HL-60 (cell line): ENCODE measurements around the gene LSAMP.

Experiments used
- DNase-seq, 2 experiments: peaks; one replicate each; pipeline ENCODE4 v3.0.0-alpha.2; 2010 to 2020; ENCODE audit warnings: low read depth in 1 of 2, low spot score in 1 of 2
- H3K27ac ChIP-seq: fragments of 250-450 bp; sonication (Bioruptor Pico); replicated peaks from 2 replicates; pipeline ENCODE4 v1.5.1; 2020; ENCODE audit warnings: mild to moderate bottlenecking, moderate library complexity
- H3K27me3 ChIP-seq: fragments of 250-450 bp; sonication (Bioruptor Pico); 2 replicates; pipeline ENCODE4 v1.5.1; 2021; ENCODE audit warnings: mild to moderate bottlenecking, moderate library complexity; ENCODE audit not compliant: insufficient read depth, poor library complexity, severe bottlenecking
- H3K4me3 ChIP-seq: replicated peaks from 2 replicates; pipeline ENCODE4 v1.5.1; 2011; ENCODE audit warnings: mild to moderate bottlenecking, control low read depth, low read length; ENCODE audit not compliant: insufficient read depth
- GABPA ChIP-seq: IDR thresholded peaks from 2 replicates; pipeline ENCODE4 v1.6.1; 2012; ENCODE audit warnings: low read depth
- POLR2AphosphoS5 ChIP-seq: IDR thresholded peaks from 2 replicates; pipeline ENCODE4 v1.6.1; 2012; ENCODE audit warnings: low read depth
- SPI1 ChIP-seq: IDR thresholded peaks from 2 replicates; pipeline ENCODE4 v1.6.1; 2012; ENCODE audit warnings: low read depth, mild to moderate bottlenecking, borderline replicate concordance
- TF ChIP-seq, protein P1 (sequence below): IDR thresholded peaks from 2 replicates; pipeline ENCODE4 v1.6.1; 2012; ENCODE audit warnings: low read depth; ENCODE audit not compliant: insufficient replicate concordance
- TF ChIP-seq, protein P2 (sequence below): IDR thresholded peaks from one replicate; pipeline ENCODE4 v1.5.1; 2011; ENCODE audit warnings: low read length, control low read depth, inconsistent platforms; ENCODE audit not compliant: insufficient read depth

The LSAMP gene

DNA sequence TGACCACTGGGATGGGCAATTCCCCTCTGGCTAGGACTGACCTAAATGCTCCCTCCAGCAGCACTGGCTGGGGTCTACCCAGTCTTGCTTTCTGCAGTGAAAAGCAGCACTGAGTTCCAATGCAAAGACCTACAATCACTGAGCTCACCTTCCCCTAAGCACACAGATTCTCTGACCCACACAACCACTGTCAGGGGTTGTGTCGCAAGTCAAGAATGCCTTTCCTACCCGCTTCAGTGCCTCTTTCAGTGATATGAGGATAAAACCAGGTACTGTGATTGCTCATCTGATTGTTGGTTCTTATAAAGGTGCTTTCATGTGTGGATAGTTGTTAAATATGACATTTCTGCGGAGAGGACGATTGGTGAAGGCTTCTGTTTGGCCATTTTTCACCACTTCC is 476.4 kb downstream of the LSAMP start:
- no peaks in the 10 kb centered on the region for H3K27me3 ChIP-seq
- H3K4me3 ChIP-seq: no peak overlapping the region
- no peak overlapping the region for H3K27ac ChIP-seq
- TF ChIP-seq GABPA (no peak), POLR2AphosphoS5 (no peak), SPI1 (no peak)
- TF ChIP-seq, protein P1, sequence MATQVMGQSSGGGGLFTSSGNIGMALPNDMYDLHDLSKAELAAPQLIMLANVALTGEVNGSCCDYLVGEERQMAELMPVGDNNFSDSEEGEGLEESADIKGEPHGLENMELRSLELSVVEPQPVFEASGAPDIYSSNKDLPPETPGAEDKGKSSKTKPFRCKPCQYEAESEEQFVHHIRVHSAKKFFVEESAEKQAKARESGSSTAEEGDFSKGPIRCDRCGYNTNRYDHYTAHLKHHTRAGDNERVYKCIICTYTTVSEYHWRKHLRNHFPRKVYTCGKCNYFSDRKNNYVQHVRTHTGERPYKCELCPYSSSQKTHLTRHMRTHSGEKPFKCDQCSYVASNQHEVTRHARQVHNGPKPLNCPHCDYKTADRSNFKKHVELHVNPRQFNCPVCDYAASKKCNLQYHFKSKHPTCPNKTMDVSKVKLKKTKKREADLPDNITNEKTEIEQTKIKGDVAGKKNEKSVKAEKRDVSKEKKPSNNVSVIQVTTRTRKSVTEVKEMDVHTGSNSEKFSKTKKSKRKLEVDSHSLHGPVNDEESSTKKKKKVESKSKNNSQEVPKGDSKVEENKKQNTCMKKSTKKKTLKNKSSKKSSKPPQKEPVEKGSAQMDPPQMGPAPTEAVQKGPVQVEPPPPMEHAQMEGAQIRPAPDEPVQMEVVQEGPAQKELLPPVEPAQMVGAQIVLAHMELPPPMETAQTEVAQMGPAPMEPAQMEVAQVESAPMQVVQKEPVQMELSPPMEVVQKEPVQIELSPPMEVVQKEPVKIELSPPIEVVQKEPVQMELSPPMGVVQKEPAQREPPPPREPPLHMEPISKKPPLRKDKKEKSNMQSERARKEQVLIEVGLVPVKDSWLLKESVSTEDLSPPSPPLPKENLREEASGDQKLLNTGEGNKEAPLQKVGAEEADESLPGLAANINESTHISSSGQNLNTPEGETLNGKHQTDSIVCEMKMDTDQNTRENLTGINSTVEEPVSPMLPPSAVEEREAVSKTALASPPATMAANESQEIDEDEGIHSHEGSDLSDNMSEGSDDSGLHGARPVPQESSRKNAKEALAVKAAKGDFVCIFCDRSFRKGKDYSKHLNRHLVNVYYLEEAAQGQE: no peak
- TF ChIP-seq, protein P2, sequence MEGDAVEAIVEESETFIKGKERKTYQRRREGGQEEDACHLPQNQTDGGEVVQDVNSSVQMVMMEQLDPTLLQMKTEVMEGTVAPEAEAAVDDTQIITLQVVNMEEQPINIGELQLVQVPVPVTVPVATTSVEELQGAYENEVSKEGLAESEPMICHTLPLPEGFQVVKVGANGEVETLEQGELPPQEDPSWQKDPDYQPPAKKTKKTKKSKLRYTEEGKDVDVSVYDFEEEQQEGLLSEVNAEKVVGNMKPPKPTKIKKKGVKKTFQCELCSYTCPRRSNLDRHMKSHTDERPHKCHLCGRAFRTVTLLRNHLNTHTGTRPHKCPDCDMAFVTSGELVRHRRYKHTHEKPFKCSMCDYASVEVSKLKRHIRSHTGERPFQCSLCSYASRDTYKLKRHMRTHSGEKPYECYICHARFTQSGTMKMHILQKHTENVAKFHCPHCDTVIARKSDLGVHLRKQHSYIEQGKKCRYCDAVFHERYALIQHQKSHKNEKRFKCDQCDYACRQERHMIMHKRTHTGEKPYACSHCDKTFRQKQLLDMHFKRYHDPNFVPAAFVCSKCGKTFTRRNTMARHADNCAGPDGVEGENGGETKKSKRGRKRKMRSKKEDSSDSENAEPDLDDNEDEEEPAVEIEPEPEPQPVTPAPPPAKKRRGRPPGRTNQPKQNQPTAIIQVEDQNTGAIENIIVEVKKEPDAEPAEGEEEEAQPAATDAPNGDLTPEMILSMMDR: no peak
- no peak for DNase-seq

DNA sequence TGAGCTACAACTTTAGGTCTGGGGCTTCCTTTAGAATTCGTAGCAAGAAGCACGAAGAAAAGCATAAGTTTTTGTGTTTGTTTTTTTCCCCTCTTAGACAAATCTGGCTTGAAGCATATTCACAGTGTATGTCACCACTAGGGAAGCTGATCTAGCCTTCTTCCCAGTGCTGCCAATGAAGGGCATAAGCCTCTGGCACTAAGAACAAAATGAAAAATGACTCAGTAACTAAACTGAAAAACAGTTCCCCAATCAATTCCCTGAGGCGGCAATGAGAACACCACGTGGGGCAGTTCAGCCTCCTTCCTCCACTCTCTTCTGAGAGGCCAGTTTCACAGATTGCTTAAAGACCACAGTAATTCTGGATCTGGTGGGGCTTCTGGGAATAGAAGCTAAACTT is 483.9 kb downstream of the LSAMP start:
- Histone ChIP-seq H3K27me3 (no peaks in the 10 kb centered on the region), H3K4me3 (no peak overlapping the region), H3K27ac (no peak overlapping the region)
- DNase-seq: no peak
- no peak for TF ChIP-seq SPI1
- TF ChIP-seq, protein P1: no peak
- TF ChIP-seq, protein P2: no peak

DNA sequence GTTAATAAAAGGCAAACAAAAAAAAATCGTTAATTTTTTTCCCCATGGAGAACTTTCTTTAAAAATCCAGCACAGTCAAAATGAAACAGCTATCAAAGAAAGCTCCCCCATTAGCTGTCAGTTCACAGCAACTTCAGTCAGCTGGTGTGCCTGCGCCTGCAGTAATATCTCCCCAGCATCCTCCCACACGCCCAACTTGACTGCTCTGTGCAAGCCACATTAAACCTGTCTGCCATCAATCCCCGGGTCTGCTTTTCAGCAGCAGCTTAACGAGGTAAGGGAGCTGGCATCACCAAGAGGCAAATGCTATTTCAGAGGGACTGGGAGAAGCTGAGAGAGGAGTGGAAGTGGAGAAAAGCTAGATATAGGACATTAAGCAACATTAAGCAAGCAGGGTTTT is 484.5 kb downstream of the LSAMP start:
- Histone ChIP-seq H3K4me3 (no peak overlapping the region), H3K27ac (no peak overlapping the region), H3K27me3 (no peaks in the 10 kb centered on the region)
- DNase-seq: no peak
- TF ChIP-seq, protein P2: no peak
- TF ChIP-seq SPI1 (no peak), POLR2AphosphoS5 (no peak), GABPA (no peak)
- TF ChIP-seq, protein P1: no peak
